Astrocyte of the cerebellum (primary cell): Measurements from ENCODE around the gene MTHFSD.

Experiments
- DNase-seq: peaks from one replicate; pipeline ENCODE4 v3.0.0-alpha.2; 2011; ENCODE audit warnings: low read depth
- H3K4me3 ChIP-seq: 2 replicates; pipeline ENCODE4 v1.5.1; 2011; ENCODE audit warnings: mild to moderate bottlenecking, low read depth, low read length, moderate library complexity
- in situ Hi-C: cut with HindIII; loops from 2 replicates; pipeline ENCODE4 v1.10.0; 2017; ENCODE audit warnings: low sequenced_read_pairs
- TF ChIP-seq, protein P1 (sequence below): IDR thresholded peaks from 2 replicates; pipeline ENCODE4 v1.5.1; 2012; ENCODE audit warnings: low read length, low read depth, moderate library complexity, mild to moderate bottlenecking; ENCODE audit errors: missing control alignments

Gene MTHFSD

GRCh38 chr16:86531191-86531545 lies 23.9 kb downstream of the MTHFSD start:
- in situ Hi-C loops = no loop called here
- no peak for DNase-seq
- TF ChIP-seq, protein P1, sequence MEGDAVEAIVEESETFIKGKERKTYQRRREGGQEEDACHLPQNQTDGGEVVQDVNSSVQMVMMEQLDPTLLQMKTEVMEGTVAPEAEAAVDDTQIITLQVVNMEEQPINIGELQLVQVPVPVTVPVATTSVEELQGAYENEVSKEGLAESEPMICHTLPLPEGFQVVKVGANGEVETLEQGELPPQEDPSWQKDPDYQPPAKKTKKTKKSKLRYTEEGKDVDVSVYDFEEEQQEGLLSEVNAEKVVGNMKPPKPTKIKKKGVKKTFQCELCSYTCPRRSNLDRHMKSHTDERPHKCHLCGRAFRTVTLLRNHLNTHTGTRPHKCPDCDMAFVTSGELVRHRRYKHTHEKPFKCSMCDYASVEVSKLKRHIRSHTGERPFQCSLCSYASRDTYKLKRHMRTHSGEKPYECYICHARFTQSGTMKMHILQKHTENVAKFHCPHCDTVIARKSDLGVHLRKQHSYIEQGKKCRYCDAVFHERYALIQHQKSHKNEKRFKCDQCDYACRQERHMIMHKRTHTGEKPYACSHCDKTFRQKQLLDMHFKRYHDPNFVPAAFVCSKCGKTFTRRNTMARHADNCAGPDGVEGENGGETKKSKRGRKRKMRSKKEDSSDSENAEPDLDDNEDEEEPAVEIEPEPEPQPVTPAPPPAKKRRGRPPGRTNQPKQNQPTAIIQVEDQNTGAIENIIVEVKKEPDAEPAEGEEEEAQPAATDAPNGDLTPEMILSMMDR = no peak
- no peak overlapping the region for H3K4me3 ChIP-seq

- TF ChIP-seq, protein P1 = no peak
- in situ Hi-C loops = no loop called here
- DNase-seq = no peak
- H3K4me3 ChIP-seq = no peak overlapping the region
Measured at GRCh38 chr16:86530251-86531190, 24.5 kb downstream of the MTHFSD start.

DNA sequence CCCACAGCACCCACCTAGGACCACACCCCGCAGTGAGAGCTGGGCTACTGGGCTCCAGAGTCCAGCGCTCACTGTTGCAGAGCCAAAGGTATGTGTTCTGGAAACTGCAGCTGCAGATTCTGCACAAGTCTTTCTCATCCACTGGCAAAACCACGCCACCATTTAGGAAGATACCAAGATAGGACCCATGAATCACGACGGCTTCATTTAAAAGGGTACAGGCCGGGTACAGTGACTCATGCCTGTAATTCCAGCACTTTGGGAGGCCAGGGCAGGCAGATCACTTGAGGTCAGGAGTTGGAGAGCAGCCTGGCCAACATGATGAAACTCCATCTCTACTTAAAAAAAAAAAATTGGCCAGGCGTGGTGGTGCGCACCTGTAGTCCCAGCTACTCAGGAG lies 25.9 kb downstream of the MTHFSD start:
- TF ChIP-seq, protein P1 = no peak
- no peak for DNase-seq
- no peak overlapping the region for H3K4me3 ChIP-seq
- in situ Hi-C loops = no loop called here

- in situ Hi-C loops = no loop called here
Measured at GRCh38 chr16:86528061-86528929, 26.7 kb downstream of the MTHFSD start.

DNA sequence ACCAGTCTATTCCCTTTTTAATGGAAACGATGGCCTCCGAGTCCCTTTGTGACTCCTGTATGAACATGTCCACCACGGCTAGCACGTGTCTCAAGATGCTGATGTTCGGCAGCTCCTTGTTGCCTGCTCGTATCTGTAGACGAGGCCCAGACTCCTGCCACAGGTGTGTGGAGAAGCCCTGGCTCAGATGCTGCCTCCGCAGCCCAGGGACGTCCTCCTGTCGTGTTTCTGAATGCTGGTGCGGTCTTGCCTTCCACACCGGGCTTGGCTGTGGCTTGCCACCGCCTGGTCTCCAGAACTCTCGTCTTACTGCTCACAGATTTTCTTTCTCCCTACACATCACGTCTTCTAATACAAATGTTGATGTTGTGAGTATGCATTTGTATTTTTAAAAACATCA lies 27.7 kb downstream of the MTHFSD start:
- TF ChIP-seq, protein P1 = no peak
- no peak for DNase-seq
- in situ Hi-C loops = no loop called here
- no peak overlapping the region for H3K4me3 ChIP-seq

More at GRCh38 chr16:86528061-86528929, 26.7 kb downstream of the MTHFSD start:
- TF ChIP-seq, protein P1 = no peak
- no peak overlapping the region for H3K4me3 ChIP-seq
- DNase-seq = no peak

GRCh38 chr16:86525696-86526095 lies 29.3 kb downstream of the MTHFSD start:
- no peak for DNase-seq
- no peak overlapping the region for H3K4me3 ChIP-seq
- in situ Hi-C loops = no loop called here
- TF ChIP-seq, protein P1 = no peak
